Measurements from ENCODE around the gene KCNJ14.

DNA sequence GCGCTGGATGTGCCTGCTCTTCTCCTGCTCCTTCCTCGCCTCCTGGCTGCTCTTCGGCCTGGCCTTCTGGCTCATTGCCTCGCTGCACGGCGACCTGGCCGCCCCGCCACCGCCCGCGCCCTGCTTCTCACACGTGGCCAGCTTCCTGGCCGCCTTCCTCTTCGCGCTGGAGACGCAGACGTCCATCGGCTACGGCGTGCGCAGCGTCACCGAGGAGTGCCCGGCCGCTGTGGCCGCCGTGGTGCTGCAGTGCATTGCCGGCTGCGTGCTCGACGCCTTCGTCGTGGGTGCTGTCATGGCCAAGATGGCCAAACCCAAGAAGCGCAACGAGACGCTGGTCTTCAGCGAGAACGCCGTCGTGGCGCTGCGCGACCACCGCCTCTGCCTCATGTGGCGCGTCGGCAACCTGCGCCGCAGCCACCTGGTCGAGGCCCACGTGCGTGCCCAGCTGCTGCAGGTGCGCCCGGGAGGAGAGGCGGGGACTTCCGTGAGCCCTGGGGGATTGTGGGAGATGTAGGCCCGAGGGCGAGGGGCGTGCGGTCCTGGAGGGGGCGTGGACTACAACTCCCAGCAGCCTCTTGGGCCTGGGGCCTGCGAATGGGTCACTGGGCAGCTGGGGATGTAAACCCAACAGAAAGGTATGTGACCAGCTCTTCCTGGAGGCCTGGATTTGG is 6.7 kb downstream of the KCNJ14 start:
- TF ChIP-seq, protein P1, sequence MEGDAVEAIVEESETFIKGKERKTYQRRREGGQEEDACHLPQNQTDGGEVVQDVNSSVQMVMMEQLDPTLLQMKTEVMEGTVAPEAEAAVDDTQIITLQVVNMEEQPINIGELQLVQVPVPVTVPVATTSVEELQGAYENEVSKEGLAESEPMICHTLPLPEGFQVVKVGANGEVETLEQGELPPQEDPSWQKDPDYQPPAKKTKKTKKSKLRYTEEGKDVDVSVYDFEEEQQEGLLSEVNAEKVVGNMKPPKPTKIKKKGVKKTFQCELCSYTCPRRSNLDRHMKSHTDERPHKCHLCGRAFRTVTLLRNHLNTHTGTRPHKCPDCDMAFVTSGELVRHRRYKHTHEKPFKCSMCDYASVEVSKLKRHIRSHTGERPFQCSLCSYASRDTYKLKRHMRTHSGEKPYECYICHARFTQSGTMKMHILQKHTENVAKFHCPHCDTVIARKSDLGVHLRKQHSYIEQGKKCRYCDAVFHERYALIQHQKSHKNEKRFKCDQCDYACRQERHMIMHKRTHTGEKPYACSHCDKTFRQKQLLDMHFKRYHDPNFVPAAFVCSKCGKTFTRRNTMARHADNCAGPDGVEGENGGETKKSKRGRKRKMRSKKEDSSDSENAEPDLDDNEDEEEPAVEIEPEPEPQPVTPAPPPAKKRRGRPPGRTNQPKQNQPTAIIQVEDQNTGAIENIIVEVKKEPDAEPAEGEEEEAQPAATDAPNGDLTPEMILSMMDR (IDR thresholded peaks at IDR 0.05; ENCODE audit: insufficient read depth, low read length, poor library complexity, severe bottlenecking), result no peak
- no peak for TF ChIP-seq EZH2phosphoT487 (conservative IDR thresholded peaks at IDR 0.05; ENCODE audit: low read length)

All from SU-DHL-6 (cell line).